GM21619 (cell line): ENCODE data around the gene SHFL.

Source experiments
- ATAC-seq: cut with Tn5 transposase; IDR thresholded peaks from one replicate; pipeline ENCODE4 v1.9.1; 2021; ENCODE audit not compliant: unreplicated experiment

The SHFL gene

GRCh38 chr19:10107817-10108367 lies 21.8 kb downstream of the SHFL start:
- ATAC-seq, result no peak

GRCh38 chr19:10109528-10109927 lies 23.4 kb downstream of the SHFL start:
- ATAC-seq, result no peak

GRCh38 chr19:10110076-10110971 lies 24.2 kb downstream of the SHFL start:
- ATAC-seq, result no peak

GRCh38 chr19:10110972-10111317 lies 24.8 kb downstream of the SHFL start:
- no peak for ATAC-seq

GRCh38 chr19:10111405-10111811 lies 25.3 kb downstream of the SHFL start, which contains the start of gene P2RY11:
Gene P2RY11, plus strand, starts transcription at chr19:10111693. Its CDS starts 29 bp downstream, at chr19:10111722.
- ATAC-seq, result no peak

- no peak for ATAC-seq
Observed at GRCh38 chr19:10112037-10112761, 26.1 kb downstream of the SHFL start.

GRCh38 chr19:10112895-10113591 lies 26.9 kb downstream of the SHFL start:
- ATAC-seq, result no peak

- ATAC-seq, result no peak
Observed at GRCh38 chr19:10113592-10113963, 27.5 kb downstream of the SHFL start.

GRCh38 chr19:10113964-10114650 lies 28.0 kb downstream of the SHFL start:
- no peak for ATAC-seq

- no peak for ATAC-seq
Observed at GRCh38 chr19:10114651-10115391, 28.7 kb downstream of the SHFL start.

- no peak for ATAC-seq
Observed at GRCh38 chr19:10115392-10116084, 29.4 kb downstream of the SHFL start.

GRCh38 chr19:10116085-10116865 lies 30.2 kb downstream of the SHFL start:
- ATAC-seq, result no peak

GRCh38 chr19:10116866-10117616 lies 30.9 kb downstream of the SHFL start:
- ATAC-seq, result no peak

- ATAC-seq, result no peak
Observed at GRCh38 chr19:10118960-10119359, 32.8 kb downstream of the SHFL start.

- no peak for ATAC-seq
Observed at GRCh38 chr19:10120538-10121189, 34.5 kb downstream of the SHFL start.

GRCh38 chr19:10122045-10122444 lies 35.9 kb downstream of the SHFL start:
- ATAC-seq, result no peak

- no peak for ATAC-seq
Observed at GRCh38 chr19:10124429-10124828, 38.3 kb downstream of the SHFL start.
